ENCODE measurements around the gene ATP2C1.

The ATP2C1 gene

DNA sequence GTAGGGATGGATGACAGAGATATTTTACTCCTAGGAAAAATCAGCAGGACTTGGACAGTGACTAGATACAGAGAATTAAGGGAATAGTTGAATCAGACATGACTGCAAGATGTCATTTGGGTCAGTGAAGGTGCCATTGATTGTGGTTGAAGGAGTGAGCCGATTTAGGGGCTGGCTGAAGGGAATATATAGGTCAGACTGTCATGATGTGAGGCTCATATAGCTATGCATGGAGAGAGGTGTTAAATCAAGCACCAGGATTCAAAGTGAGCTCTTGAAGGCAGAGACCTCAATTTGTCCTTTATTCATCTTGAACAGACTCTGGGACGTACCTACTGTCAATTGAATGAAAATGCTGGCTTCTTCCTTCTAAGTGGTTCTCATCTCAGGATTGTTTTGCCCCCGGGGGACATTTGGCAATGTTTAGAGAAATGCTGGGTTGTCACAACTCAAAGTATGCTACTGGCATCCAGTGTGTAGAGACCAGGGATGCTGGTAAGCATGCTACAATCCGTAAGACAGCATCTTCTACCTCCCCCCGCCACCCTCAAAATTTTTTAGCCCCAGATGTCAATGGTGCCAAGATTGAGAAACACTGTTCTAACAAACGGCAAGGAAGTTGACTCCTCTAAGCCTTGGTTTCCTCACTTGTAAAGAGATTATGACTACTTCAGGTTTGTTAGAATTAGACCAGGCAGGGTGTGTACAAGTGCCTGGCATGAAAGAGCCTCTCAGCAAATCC, 7.8 kb downstream of the ATP2C1 start:
- no peak for TF ChIP-seq POLR2AphosphoS5 (IDR thresholded peaks at IDR 0.05; ENCODE audit: low read depth, low read length)
- no peak for TF ChIP-seq TAF1 (IDR thresholded peaks at IDR 0.05; ENCODE audit: borderline replicate concordance, insufficient read depth, low read length)

DNA sequence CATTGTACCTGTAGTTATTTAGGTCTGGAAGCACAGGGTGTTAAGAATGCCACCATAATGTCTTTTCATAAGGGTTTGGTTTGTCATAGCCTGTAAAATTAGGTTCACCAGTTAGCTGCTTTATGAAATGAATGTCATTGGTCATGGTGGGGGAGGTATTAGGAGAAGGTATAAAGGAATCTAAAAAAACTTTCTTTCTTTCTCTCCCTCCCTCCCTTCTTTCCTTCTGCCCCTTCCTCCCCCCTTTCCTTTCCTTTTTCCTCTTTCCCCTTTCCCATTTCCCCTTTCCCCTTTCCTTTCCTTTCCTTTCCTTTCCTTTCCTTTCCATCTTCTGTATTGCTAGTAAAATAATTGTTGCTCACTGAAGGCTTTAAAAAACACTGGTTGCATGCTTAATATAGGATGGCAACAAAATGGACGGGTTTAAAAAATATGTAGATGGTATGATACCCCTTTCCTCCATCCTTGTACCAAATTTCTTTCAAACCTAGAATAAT, 9.6 kb downstream of the ATP2C1 start:
- TF ChIP-seq TAF1 (IDR thresholded peaks at IDR 0.05; ENCODE audit: borderline replicate concordance, insufficient read depth, low read length) (no peak), FOXP2 (optimal IDR thresholded peaks at IDR 0.05; ENCODE audit: borderline replicate concordance, extremely low read depth, extremely low read length, insufficient read depth) (no peak), SIN3A (IDR thresholded peaks at IDR 0.05; ENCODE audit: borderline replicate concordance, insufficient read depth, low read length) (no peak), POLR2AphosphoS5 (IDR thresholded peaks at IDR 0.05; ENCODE audit: low read depth, low read length) (no peak)
- TF ChIP-seq, protein P1, sequence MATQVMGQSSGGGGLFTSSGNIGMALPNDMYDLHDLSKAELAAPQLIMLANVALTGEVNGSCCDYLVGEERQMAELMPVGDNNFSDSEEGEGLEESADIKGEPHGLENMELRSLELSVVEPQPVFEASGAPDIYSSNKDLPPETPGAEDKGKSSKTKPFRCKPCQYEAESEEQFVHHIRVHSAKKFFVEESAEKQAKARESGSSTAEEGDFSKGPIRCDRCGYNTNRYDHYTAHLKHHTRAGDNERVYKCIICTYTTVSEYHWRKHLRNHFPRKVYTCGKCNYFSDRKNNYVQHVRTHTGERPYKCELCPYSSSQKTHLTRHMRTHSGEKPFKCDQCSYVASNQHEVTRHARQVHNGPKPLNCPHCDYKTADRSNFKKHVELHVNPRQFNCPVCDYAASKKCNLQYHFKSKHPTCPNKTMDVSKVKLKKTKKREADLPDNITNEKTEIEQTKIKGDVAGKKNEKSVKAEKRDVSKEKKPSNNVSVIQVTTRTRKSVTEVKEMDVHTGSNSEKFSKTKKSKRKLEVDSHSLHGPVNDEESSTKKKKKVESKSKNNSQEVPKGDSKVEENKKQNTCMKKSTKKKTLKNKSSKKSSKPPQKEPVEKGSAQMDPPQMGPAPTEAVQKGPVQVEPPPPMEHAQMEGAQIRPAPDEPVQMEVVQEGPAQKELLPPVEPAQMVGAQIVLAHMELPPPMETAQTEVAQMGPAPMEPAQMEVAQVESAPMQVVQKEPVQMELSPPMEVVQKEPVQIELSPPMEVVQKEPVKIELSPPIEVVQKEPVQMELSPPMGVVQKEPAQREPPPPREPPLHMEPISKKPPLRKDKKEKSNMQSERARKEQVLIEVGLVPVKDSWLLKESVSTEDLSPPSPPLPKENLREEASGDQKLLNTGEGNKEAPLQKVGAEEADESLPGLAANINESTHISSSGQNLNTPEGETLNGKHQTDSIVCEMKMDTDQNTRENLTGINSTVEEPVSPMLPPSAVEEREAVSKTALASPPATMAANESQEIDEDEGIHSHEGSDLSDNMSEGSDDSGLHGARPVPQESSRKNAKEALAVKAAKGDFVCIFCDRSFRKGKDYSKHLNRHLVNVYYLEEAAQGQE (IDR thresholded peaks at IDR 0.05; ENCODE audit: insufficient read depth in 1 of 2, low read depth in 2 of 2, low read length in 2 of 2), result no peak

DNA sequence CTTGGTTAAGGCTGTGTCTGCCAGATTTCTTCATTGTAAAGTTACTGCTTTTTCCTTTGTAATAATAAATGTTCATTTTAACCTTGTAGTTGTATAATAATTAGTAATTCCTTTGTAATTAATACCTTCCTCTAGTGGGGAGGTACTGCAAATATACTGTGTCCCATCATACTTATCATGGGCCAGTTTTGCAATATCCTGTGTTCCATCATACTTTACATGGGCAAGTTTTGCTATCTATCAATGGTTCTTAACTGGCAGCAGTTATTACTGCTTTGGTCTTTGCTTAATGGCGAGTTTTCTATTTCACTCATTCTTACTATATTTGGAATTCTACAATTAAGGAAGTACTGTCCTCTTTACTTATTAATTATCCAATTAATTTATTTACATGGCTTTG, 10.6 kb downstream of the ATP2C1 start:
- TF ChIP-seq SIN3A (IDR thresholded peaks at IDR 0.05; ENCODE audit: borderline replicate concordance, insufficient read depth, low read length) (no peak), POLR2AphosphoS5 (IDR thresholded peaks at IDR 0.05; ENCODE audit: low read depth, low read length) (no peak), FOXP2 (optimal IDR thresholded peaks at IDR 0.05; ENCODE audit: borderline replicate concordance, extremely low read depth, extremely low read length, insufficient read depth) (no peak)
- TF ChIP-seq, protein P1 (IDR thresholded peaks at IDR 0.05; ENCODE audit: insufficient read depth in 1 of 2, low read depth in 2 of 2, low read length in 2 of 2), result no peak

DNA sequence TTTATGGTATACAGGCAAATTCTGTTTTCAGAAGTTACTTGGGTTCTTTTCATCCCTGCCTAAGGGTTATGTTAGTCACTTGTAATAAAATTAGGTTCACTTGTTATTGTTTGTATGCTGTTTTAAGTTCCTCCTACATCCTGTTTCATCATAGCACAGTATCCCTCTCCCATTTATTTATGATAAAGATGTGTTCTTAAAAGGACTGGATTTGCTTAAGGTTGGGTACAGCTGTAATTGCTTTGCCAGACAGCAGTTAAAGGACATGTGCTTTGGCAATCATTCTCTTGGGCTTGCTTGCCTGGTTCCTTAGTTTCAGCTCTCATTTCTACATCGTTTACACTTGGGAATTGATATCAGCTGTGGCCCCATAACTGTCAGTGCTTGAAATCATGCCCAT, 11.7 kb downstream of the ATP2C1 start:
- TF ChIP-seq TAF1 (IDR thresholded peaks at IDR 0.05; ENCODE audit: borderline replicate concordance, insufficient read depth, low read length) (no peak), POLR2AphosphoS5 (IDR thresholded peaks at IDR 0.05; ENCODE audit: low read depth, low read length) (no peak), FOXP2 (optimal IDR thresholded peaks at IDR 0.05; ENCODE audit: borderline replicate concordance, extremely low read depth, extremely low read length, insufficient read depth) (no peak), SIN3A (IDR thresholded peaks at IDR 0.05; ENCODE audit: borderline replicate concordance, insufficient read depth, low read length) (no peak)
- TF ChIP-seq, protein P1 (IDR thresholded peaks at IDR 0.05; ENCODE audit: insufficient read depth in 1 of 2, low read depth in 2 of 2, low read length in 2 of 2), result no peak

DNA sequence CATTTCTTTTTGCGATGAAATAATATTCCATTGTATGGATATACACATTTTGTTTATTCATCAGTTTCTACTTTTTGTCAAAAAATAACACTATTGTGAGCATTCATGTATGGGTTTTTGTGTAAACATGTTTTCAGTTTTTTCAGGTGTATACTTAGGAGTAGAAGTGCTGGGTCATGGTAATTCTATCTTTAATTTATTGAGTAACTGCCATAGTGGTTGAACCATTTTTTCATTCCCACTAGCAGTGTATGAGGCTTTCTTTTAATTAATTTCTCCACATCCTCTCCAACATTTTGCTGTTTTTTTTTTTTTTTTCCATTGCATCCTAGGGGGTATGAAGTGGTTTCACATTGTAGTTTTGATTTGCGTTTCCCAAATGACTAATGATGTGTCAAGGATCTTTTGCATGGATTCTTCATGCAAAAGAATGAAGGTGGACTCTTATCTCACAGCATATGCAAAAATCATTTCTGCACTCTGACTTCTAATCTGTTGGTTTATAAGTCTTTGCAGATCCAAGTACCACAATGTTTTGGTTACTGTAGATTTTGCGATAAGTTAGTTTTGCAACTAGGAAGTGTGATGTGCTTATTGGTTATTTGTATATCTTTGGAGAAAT, 12.6 kb downstream of the ATP2C1 start:
- TF ChIP-seq SIN3A (IDR thresholded peaks at IDR 0.05; ENCODE audit: borderline replicate concordance, insufficient read depth, low read length) (no peak), TAF1 (IDR thresholded peaks at IDR 0.05; ENCODE audit: borderline replicate concordance, insufficient read depth, low read length) (no peak), POLR2AphosphoS5 (IDR thresholded peaks at IDR 0.05; ENCODE audit: low read depth, low read length) (no peak), FOXP2 (optimal IDR thresholded peaks at IDR 0.05; ENCODE audit: borderline replicate concordance, extremely low read depth, extremely low read length, insufficient read depth) (no peak)
- TF ChIP-seq, protein P1 (IDR thresholded peaks at IDR 0.05; ENCODE audit: insufficient read depth in 1 of 2, low read depth in 2 of 2, low read length in 2 of 2), result no peak

Measured in PFSK-1 (cell line).